Transverse colon (tissue), 4 donors: ENCODE measurements around the gene WDR83. TPM values are rescaled to one million over a fixed set of nuclear protein-coding genes. Genes with fewer than 3 reads are reported as not detected.

Source experiments
- DNase-seq: peaks from one replicate; pipeline ENCODE4 v3.0.0-alpha.2; 2019
- H3K27ac ChIP-seq, 4 donors: fragments of 200-600 bp; sonication (generic); 2 replicates each; pipeline ENCODE4 v1.5.1; 2016 to 2018; ENCODE audit warnings: inconsistent platforms in 4 of 4
- H3K27me3 ChIP-seq: fragments of 200-600 bp; sonication (generic); 2 replicates; pipeline ENCODE4 v1.5.1; 2017; ENCODE audit warnings: inconsistent platforms
- H3K36me3 ChIP-seq, 4 donors: fragments of 200-600 bp; sonication (generic); 2 replicates each; pipeline ENCODE4 v1.5.1; 2017 to 2019; ENCODE audit warnings: inconsistent platforms in 4 of 4
- H3K4me1 ChIP-seq, 4 donors: fragments of 200-600 bp; sonication (generic); 2 replicates each; pipeline ENCODE4 v1.5.1; 2017 to 2020; ENCODE audit warnings: inconsistent platforms in 4 of 4
- H3K4me3 ChIP-seq, 4 donors: fragments of 200-600 bp; sonication (generic); 1 replicate in 1 of 4; 2 replicates in 3 of 4; pipeline versions ENCODE4 v1.5.1 to v1.6.1; 2017 to 2019; ENCODE audit warnings: inconsistent platforms in 4 of 4
- H3K9me3 ChIP-seq, 2 donors: fragments of 200-600 bp; sonication (generic); 2 replicates each; pipeline ENCODE4 v1.5.1; 2017 to 2019; ENCODE audit warnings: inconsistent platforms in 2 of 2
- CTCF ChIP-seq, 5 experiments: fragments of 200-600 bp in 3 of 5; fragments of 450-650 bp in 2 of 5; sonication (generic) in 3 of 5; IDR thresholded peaks; 1 replicate in 2 of 5; 2 replicates in 3 of 5; pipeline ENCODE4 v1.5.1; 2016 to 2017; ENCODE audit warnings: antibody characterized with exemption in 5 of 5, inconsistent platforms in 3 of 5, mild to moderate bottlenecking in 2 of 5, moderate library complexity in 1 of 5
- EP300 ChIP-seq: sonication (generic); formaldehyde crosslinking; IDR thresholded peaks from one replicate; pipeline ENCODE4 v1.6.1; 2017; ENCODE audit warnings: antibody characterized with exemption, low read depth
- POLR2A ChIP-seq: fragments of 450-650 bp; IDR thresholded peaks from one replicate; pipeline ENCODE4 v1.6.1; 2016; ENCODE audit warnings: antibody characterized with exemption, mild to moderate bottlenecking, moderate library complexity
- POLR2AphosphoS5 ChIP-seq, 3 donors: sonication (generic); formaldehyde crosslinking; IDR thresholded peaks; one replicate each; pipeline ENCODE4 v1.6.1; 2016; ENCODE audit warnings: antibody characterized with exemption in 3 of 3
- WGBS, 2 donors: methylation state at CpG; one replicate each; pipeline ENCODE4 v1.1.5; 2018; ENCODE audit warnings: low coverage in 1 of 2; 5-methylcytosine and 5-hydroxymethylcytosine counted together
- in situ Hi-C, 4 donors: fragments of 200-750 bp; cut with MboI; loops; one replicate each; pipeline versions ENCODE4 v1.15.0 to v1.15.1; 2017; ENCODE audit warnings: low sequenced_read_pairs in 3 of 4, low pct_ligation_motif_present in 1 of 4, low pct_unique_long_range_greater_than_20kb in 1 of 4
- intact Hi-C: fragments of 100-400 bp; cut with DNase I; formaldehyde crosslinking; loops from one replicate; pipeline ENCODE4 v1.15.1; 2023; ENCODE audit warnings: low total_unique reads
- total RNA-seq, 4 donors: library from RNA; depleted of rRNA; stranded (reverse); fragments of >200 nt; gene quantifications; one replicate each; pipeline ENCODE4 v1.1.0, GENCODE V29; 2016

Gene WDR83
- total RNA-seq, 4 donors from 2014 or later, result 7.6 to 36.3 (median 9.4) TPM; not detected in 1

GRCh38 chr19:12669270-12670158, 2.9 kb downstream of the WDR83 start:
- H3K9me3 ChIP-seq, result no peaks in the 10 kb centered on the region
- no peaks in the 10 kb centered on the region for H3K27me3 ChIP-seq
- in situ Hi-C loops (loop anchor here in 3 of 4 donors (10.0 kb wide), 1 partner anchor 105 kb away; no protein-coding TSS in a partner anchor), intact Hi-C loops (loop anchor here (5.0 to 10.0 kb wide), 2 partner anchors 95 to 512 kb away; partner anchors contain the start of gene ZNF625)
- TF ChIP-seq EP300 (no peak), POLR2AphosphoS5 (IDR thresholded peaks at IDR 0.05) (peak in 2 of 3 donors; percentile 53 to 65), POLR2A (peak; percentile 47), CTCF (IDR thresholded peaks at IDR 0.05) (peak in 1 of 5 experiments; percentile 13)
- H3K4me3 ChIP-seq, result peak overlapping the region; percentile 66 to 90 (median 72)
- peak overlapping the region; percentile 90 to 95 (median 92) for H3K27ac ChIP-seq
- 0% methylated on average over 9 to 55 of the region's 64 CpGs for WGBS, 2 donors
- DNase-seq, result peak; percentile 81
- H3K4me1 ChIP-seq, result peaks cover 19 to 45% (median 36%) of the 10 kb centered on the region in 4 donors
- H3K36me3 ChIP-seq, result peaks cover 0 to 9% (median 2%) of the 10 kb centered on the region in 4 donors

GRCh38 chr19:12670159-12670928, 3.7 kb downstream of the WDR83 start:
- Histone ChIP-seq H3K4me1 (peaks cover 19 to 43% (median 36%) of the 10 kb centered on the region in 4 donors), H3K4me3 (peak overlapping the region; percentile 66 to 90 (median 72)), H3K9me3 (no peaks in the 10 kb centered on the region), H3K27me3 (no peaks in the 10 kb centered on the region), H3K36me3 (peaks cover 0 to 16% (median 6%) of the 10 kb centered on the region in 4 donors), H3K27ac (peak overlapping the region; percentile 90 to 95 (median 92))
- no peak for DNase-seq
- intact Hi-C loops, result loop anchor here (5.0 to 10.0 kb wide), 2 partner anchors 96 to 513 kb away; partner anchors contain the start of gene ZNF625
- no peak for TF ChIP-seq EP300
- TF ChIP-seq CTCF (IDR thresholded peaks at IDR 0.05), result no peak
- in situ Hi-C loops, result loop anchor here in 3 of 4 donors (10.0 kb wide), 1 partner anchor 106 kb away; no protein-coding TSS in a partner anchor
- 32 to 50% methylated on average over 2 to 19 of the region's 26 CpGs for WGBS, 2 donors

- intact Hi-C loops (loop anchor here (5.0 to 10.0 kb wide), 2 partner anchors 98 to 515 kb away; partner anchors contain the start of gene ZNF625), in situ Hi-C loops (loop anchor here in 3 of 4 donors (10.0 kb wide), 1 partner anchor 108 kb away; no protein-coding TSS in a partner anchor)
- no peak overlapping the region for H3K4me3 ChIP-seq
- no peak for DNase-seq
- no peak overlapping the region for H3K27ac ChIP-seq
- peaks cover 0 to 26% (median 12%) of the 10 kb centered on the region in 4 donors for H3K36me3 ChIP-seq
- 89% methylated on average over 8 of the region's 10 CpGs; no CpG with 5 or more reads in 1 of the 2 donors for WGBS, 2 donors
- no peak for TF ChIP-seq EP300
- TF ChIP-seq POLR2A, result no peak
- TF ChIP-seq CTCF (IDR thresholded peaks at IDR 0.05), result no peak
- TF ChIP-seq POLR2AphosphoS5 (IDR thresholded peaks at IDR 0.05), result no peak
- H3K27me3 ChIP-seq, result no peaks in the 10 kb centered on the region
- peaks cover 17 to 29% (median 22%) of the 10 kb centered on the region in 4 donors for H3K4me1 ChIP-seq
- no peaks in the 10 kb centered on the region for H3K9me3 ChIP-seq
Measured at GRCh38 chr19:12672744-12673143, 6.1 kb downstream of the WDR83 start.
